Measurements from ENCODE around the gene SLC38A9. TPM values are rescaled to one million over a fixed set of nuclear protein-coding genes. Genes with fewer than 3 reads are reported as not detected.

The SLC38A9 gene
- total and polyA plus RNA-seq, 7 donors = 2.4 to 56.5 (median 12.5) TPM

DNA sequence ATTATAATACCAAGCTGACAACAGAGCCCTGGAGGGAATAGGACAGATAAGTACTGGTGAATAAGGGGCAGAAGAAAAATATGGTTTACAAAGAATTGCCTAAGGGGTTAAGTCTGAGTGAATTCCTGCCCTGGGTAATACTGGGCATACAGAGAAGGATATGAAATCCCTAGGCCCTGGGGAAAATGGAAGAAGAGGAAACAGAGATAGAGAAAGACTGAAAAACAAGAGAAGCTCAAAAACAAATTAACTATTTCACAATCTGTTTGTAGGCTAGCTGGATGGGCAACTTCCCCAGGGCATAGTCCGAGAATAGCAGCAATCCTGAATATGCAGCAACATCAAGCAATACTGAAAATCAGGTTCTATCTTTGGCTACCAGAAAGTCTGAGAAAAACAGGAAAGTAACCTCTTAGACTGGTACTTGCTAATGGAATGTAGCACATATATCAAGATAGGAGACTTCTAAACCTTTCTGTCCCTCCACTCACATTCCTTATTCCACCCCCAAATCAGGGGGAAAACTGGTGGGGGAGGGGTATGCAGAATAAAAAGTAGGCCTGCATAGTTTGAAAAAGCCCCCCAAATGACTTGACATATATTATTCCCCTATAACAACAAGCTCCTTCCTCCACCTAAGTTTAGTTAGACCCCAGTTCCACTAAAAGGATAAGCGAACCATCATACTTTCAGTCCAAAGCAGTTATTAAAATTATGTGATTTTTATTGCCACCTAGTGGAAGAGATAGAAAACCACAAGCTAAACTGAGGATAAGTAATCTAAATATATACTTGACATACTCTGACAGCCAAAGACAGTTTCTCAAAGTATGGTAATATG lies 20.6 kb downstream of the SLC38A9 start:
- TF ChIP-seq POLR2A (IDR thresholded peaks at IDR 0.05) = no peak
- no peak for TF ChIP-seq POLR2AphosphoS5 (IDR thresholded peaks at IDR 0.05)
- TF ChIP-seq, protein P1, sequence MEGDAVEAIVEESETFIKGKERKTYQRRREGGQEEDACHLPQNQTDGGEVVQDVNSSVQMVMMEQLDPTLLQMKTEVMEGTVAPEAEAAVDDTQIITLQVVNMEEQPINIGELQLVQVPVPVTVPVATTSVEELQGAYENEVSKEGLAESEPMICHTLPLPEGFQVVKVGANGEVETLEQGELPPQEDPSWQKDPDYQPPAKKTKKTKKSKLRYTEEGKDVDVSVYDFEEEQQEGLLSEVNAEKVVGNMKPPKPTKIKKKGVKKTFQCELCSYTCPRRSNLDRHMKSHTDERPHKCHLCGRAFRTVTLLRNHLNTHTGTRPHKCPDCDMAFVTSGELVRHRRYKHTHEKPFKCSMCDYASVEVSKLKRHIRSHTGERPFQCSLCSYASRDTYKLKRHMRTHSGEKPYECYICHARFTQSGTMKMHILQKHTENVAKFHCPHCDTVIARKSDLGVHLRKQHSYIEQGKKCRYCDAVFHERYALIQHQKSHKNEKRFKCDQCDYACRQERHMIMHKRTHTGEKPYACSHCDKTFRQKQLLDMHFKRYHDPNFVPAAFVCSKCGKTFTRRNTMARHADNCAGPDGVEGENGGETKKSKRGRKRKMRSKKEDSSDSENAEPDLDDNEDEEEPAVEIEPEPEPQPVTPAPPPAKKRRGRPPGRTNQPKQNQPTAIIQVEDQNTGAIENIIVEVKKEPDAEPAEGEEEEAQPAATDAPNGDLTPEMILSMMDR (IDR thresholded peaks at IDR 0.05) = peak; percentile 57 to 67 (median 66)
- TF ChIP-seq EP300 (IDR thresholded peaks at IDR 0.05) = no peak
- peaks cover 0 to 4% (median 0%) of the 10 kb centered on the region in 4 donors for H3K36me3 ChIP-seq
- H3K4me3 ChIP-seq = peak overlapping the region in 2 of 4 donors; percentile 2 to 8
- no peaks in the 10 kb centered on the region for H3K27me3 ChIP-seq
- no peak for DNase-seq
- no peaks in the 10 kb centered on the region for H3K9me3 ChIP-seq
- H3K27ac ChIP-seq = peak overlapping the region in 3 of 4 donors; percentile 43 to 71 (median 70)
- intact Hi-C loops (cut with DNase I) = loop anchor here (1.0 to 5.0 kb wide), 5 partner anchors 89 to 364 kb away; partner anchors contain the start of gene PLPP1
- WGBS, 2 donors = 54 to 62% methylated on average over 2 of the region's 2 CpGs
- H3K4me1 ChIP-seq = peaks cover 0 to 29% (median 24%) of the 10 kb centered on the region in 4 donors

DNA sequence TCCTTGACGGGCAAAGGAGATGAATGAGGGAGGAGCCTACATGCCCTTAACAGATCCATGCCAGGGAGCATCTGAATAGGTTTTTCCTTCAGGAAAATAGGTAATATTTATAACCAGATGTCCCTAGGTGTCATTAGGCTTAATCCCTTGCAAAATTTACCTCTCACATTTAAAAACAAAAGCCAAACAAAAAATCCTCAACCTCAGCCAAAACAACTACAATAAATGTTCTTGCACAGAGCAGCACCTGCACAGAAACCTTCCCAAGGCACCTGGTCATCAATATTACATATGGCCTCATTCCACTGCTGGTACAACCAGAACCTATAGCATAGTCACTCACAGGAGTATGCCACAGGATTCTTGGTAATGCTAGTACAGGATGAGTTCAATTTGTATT lies 30.1 kb downstream of the SLC38A9 start:
- Histone ChIP-seq H3K27ac (peak overlapping the region in 1 of 4 donors; percentile 49), H3K9me3 (no peaks in the 10 kb centered on the region), H3K27me3 (no peaks in the 10 kb centered on the region), H3K4me1 (peaks cover 0 to 29% (median 25%) of the 10 kb centered on the region in 4 donors), H3K4me3 (no peak overlapping the region), H3K36me3 (no peaks in the 10 kb centered on the region)
- intact Hi-C loops (cut with DNase I) = no loop called here
- no peak for TF ChIP-seq POLR2AphosphoS5 (IDR thresholded peaks at IDR 0.05)
- TF ChIP-seq POLR2A (IDR thresholded peaks at IDR 0.05) = no peak
- no peak for TF ChIP-seq EP300 (IDR thresholded peaks at IDR 0.05)
- TF ChIP-seq, protein P1 (IDR thresholded peaks at IDR 0.05) = no peak
- WGBS, 2 donors = 91 to 96% methylated on average over 1 of the region's 1 CpG
- DNase-seq = no peak

DNA sequence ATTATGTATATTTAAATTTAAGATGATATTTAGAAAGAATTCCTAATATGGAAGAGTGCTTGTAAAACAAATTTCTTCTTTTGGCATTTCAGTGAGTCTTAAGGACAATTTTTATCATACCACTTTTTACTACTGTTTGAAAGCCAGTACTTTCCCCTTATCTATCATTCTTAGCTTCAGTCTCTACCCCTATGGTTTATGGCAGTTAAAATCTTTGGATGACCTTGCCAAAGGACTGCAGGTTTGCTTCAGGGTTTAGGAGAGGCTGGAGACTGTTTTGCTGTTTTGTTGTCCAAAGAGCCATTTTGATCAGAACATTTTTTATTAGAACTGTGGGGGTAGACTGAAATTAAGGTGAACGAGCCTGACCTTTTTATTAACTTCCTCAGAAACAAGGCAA lies 30.8 kb downstream of the SLC38A9 start:
- H3K9me3 ChIP-seq = no peaks in the 10 kb centered on the region
- intact Hi-C loops (cut with DNase I) = no loop called here
- H3K4me3 ChIP-seq = no peak overlapping the region
- H3K27ac ChIP-seq = peak overlapping the region in 2 of 4 donors; percentile 25 to 49
- TF ChIP-seq POLR2AphosphoS5 (IDR thresholded peaks at IDR 0.05) = no peak
- no peak for TF ChIP-seq POLR2A (IDR thresholded peaks at IDR 0.05)
- WGBS, 2 donors = 77 to 80% methylated on average over 1 of the region's 1 CpG
- no peaks in the 10 kb centered on the region for H3K36me3 ChIP-seq
- DNase-seq = no peak
- H3K27me3 ChIP-seq = no peaks in the 10 kb centered on the region
- H3K4me1 ChIP-seq = peaks cover 0 to 33% (median 25%) of the 10 kb centered on the region in 4 donors

DNA sequence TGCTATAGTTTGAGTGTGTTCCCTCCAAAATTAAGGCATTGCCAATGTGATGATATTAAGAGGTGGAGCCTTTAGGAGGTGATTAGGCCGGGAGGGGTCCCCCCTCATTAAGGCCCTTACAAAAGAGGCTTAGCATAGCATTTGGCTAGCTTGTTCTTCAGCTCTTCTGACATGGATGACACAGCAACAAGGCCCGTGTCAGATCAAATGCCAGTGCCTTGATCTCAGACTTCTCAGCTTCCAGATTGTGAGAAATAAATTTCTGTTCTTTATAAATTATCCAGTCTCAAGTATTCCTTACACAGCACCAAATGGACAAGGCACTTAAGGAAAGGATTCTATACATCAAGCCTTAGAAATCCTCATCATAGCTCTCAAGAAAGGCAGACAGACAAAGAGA lies 31.8 kb downstream of the SLC38A9 start:
- H3K27ac ChIP-seq = peak overlapping the region in 3 of 4 donors; percentile 43 to 52 (median 49)
- no peak for DNase-seq
- 79 to 84% methylated on average over 2 of the region's 2 CpGs for WGBS, 2 donors
- no peaks in the 10 kb centered on the region for H3K27me3 ChIP-seq
- intact Hi-C loops (cut with DNase I) = no loop called here
- no peak overlapping the region for H3K4me3 ChIP-seq
- H3K9me3 ChIP-seq = no peaks in the 10 kb centered on the region
- peaks cover 0 to 43% (median 33%) of the 10 kb centered on the region in 4 donors for H3K4me1 ChIP-seq
- no peak for TF ChIP-seq POLR2A (IDR thresholded peaks at IDR 0.05)
- TF ChIP-seq, protein P1 (IDR thresholded peaks at IDR 0.05) = no peak
- no peak for TF ChIP-seq POLR2AphosphoS5 (IDR thresholded peaks at IDR 0.05)
- TF ChIP-seq EP300 (IDR thresholded peaks at IDR 0.05) = no peak
- H3K36me3 ChIP-seq = no peaks in the 10 kb centered on the region

DNA sequence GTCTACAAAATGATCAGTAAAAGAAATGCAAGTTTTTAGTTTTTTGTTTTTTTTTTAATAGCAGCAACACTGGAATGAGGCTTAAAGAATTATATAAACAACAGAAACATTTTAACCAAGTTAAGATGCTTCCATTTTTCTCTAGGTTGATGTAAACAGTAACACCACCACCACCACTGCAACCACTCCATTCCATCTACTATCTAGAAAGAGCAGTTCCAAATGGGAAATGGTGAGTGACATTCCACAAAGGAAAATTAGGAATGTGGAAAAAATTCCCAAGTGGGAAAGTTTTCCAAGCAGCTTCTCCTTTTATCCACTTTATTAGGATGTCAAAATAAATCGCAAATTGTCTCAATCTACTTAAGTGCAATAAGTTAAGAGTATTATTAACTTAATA lies 32.6 kb downstream of the SLC38A9 start:
- Histone ChIP-seq H3K27ac (peak overlapping the region in 1 of 4 donors; percentile 43), H3K4me1 (peaks cover 0 to 51% (median 41%) of the 10 kb centered on the region in 4 donors), H3K36me3 (no peaks in the 10 kb centered on the region), H3K4me3 (no peak overlapping the region), H3K9me3 (no peaks in the 10 kb centered on the region), H3K27me3 (no peaks in the 10 kb centered on the region)
- TF ChIP-seq, protein P1 (IDR thresholded peaks at IDR 0.05) = no peak
- TF ChIP-seq POLR2A (IDR thresholded peaks at IDR 0.05) (no peak), POLR2AphosphoS5 (IDR thresholded peaks at IDR 0.05) (no peak), EP300 (IDR thresholded peaks at IDR 0.05) (no peak)
- no peak for DNase-seq
- intact Hi-C loops (cut with DNase I) = no loop called here
- WGBS, 2 donors = 2 to 44% methylated on average over 1 of the region's 1 CpG
